Prostate gland (tissue), 2 donors: Measurements from ENCODE around the gene SPATA24.

ENCODE experiments used
- POLR2A ChIP-seq: fragments of 450-650 bp; IDR thresholded peaks from one replicate; pipeline ENCODE4 v1.6.1; 2016; ENCODE audit warnings: antibody characterized with exemption, mild to moderate bottlenecking
- POLR2AphosphoS5 ChIP-seq: sonication (generic); formaldehyde crosslinking; IDR thresholded peaks from one replicate; pipeline ENCODE4 v1.6.1; 2017; ENCODE audit warnings: antibody characterized with exemption
- TF ChIP-seq, protein P1 (sequence below), 4 experiments: fragments of 200-600 bp in 2 of 4; fragments of 450-650 bp in 2 of 4; sonication (generic) in 2 of 4; IDR thresholded peaks; 1 replicate in 3 of 4; 2 replicates in 1 of 4; pipeline ENCODE4 v1.5.1; 2016 to 2019; ENCODE audit warnings: antibody characterized with exemption in 4 of 4, mild to moderate bottlenecking in 2 of 4, moderate library complexity in 2 of 4

GRCh38 chr5:139360384-139360783 lies 43.5 kb downstream of the SPATA24 start:
- TF ChIP-seq POLR2AphosphoS5 = no peak
- TF ChIP-seq, protein P1, sequence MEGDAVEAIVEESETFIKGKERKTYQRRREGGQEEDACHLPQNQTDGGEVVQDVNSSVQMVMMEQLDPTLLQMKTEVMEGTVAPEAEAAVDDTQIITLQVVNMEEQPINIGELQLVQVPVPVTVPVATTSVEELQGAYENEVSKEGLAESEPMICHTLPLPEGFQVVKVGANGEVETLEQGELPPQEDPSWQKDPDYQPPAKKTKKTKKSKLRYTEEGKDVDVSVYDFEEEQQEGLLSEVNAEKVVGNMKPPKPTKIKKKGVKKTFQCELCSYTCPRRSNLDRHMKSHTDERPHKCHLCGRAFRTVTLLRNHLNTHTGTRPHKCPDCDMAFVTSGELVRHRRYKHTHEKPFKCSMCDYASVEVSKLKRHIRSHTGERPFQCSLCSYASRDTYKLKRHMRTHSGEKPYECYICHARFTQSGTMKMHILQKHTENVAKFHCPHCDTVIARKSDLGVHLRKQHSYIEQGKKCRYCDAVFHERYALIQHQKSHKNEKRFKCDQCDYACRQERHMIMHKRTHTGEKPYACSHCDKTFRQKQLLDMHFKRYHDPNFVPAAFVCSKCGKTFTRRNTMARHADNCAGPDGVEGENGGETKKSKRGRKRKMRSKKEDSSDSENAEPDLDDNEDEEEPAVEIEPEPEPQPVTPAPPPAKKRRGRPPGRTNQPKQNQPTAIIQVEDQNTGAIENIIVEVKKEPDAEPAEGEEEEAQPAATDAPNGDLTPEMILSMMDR (IDR thresholded peaks at IDR 0.05) = no peak
- TF ChIP-seq POLR2A = no peak
